Body of pancreas (tissue), 4 donors: ENCODE results near the gene RNLS.

Experiments used
- POLR2A ChIP-seq, 3 donors: fragments of 450-650 bp; IDR thresholded peaks; one replicate each; pipeline ENCODE4 v1.6.1; 2016; ENCODE audit warnings: antibody characterized with exemption in 3 of 3, mild to moderate bottlenecking in 2 of 3
- TF ChIP-seq, protein P1 (sequence below), 7 experiments: fragments of 450-650 bp in 4 of 7; fragments of 200-600 bp in 3 of 7; sonication (generic) in 3 of 7; IDR thresholded peaks; one replicate each; pipeline ENCODE4 v1.5.1; 2016 to 2019; ENCODE audit warnings: antibody characterized with exemption in 7 of 7

- TF ChIP-seq, protein P1, sequence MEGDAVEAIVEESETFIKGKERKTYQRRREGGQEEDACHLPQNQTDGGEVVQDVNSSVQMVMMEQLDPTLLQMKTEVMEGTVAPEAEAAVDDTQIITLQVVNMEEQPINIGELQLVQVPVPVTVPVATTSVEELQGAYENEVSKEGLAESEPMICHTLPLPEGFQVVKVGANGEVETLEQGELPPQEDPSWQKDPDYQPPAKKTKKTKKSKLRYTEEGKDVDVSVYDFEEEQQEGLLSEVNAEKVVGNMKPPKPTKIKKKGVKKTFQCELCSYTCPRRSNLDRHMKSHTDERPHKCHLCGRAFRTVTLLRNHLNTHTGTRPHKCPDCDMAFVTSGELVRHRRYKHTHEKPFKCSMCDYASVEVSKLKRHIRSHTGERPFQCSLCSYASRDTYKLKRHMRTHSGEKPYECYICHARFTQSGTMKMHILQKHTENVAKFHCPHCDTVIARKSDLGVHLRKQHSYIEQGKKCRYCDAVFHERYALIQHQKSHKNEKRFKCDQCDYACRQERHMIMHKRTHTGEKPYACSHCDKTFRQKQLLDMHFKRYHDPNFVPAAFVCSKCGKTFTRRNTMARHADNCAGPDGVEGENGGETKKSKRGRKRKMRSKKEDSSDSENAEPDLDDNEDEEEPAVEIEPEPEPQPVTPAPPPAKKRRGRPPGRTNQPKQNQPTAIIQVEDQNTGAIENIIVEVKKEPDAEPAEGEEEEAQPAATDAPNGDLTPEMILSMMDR (IDR thresholded peaks at IDR 0.05): no peak
- TF ChIP-seq POLR2A (IDR thresholded peaks at IDR 0.05): no peak
These were observed 309.6 kb downstream of the RNLS start for GRCh38 chr10:88273567-88273966.
